ENCODE data around the gene KLF11.
"Not testable (repeated sequence)": the region's sequence is repeated elsewhere in the genome, so short reads cannot be mapped to it uniquely, and the experiment has no call there.

The KLF11 gene

DNA sequence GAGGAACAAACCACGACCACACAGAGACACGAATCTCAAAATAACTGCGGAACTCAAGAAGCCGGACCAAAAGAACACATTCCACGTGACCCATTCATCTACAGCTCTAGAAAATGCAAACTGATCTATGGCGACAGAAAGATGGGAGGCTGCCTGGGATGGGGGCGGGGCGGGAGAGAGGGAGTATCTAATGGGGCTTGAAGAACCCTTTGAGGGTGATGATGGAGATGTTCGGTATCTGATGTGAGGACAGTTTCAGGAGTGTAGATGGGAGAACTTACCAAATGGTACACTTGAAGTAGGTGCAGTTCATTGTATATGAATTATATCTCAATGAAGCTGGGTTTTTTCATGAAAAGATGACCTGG lies 34.6 kb upstream of the KLF11 start:
- no peak for DNase-seq (ENCODE audit: low read depth, low spot score)
- no peak overlapping the region for H3K27ac ChIP-seq

DNA sequence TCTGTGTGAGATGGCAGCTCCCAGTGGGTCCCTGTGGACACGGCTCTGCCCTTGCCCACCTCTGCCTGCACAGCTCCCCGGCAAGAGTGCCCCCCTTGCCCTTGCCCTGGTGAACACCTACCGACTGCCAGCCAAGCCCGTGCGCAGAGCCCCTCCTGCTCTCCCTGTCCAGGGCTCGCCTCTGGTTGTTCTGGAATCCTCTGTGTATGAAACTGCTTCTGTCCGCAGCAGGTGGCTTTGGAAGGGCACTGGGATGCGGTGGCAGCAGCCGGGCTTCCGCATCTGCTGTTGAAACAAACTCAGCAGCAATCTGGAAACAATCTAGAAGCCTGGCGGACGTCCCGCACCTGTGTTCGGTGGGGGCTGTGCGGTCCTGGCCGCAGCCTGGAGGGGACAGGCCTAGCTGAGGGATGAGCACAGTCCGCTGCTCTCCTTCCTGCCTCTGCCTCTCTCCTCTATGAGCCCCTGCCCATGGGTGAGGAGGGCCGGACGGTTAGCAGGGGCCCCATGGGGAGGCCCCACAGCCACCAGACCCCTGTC lies 34.0 kb upstream of the KLF11 start:
- no peak for DNase-seq (ENCODE audit: low read depth, low spot score)
- H3K27ac ChIP-seq: no peak overlapping the region

DNA sequence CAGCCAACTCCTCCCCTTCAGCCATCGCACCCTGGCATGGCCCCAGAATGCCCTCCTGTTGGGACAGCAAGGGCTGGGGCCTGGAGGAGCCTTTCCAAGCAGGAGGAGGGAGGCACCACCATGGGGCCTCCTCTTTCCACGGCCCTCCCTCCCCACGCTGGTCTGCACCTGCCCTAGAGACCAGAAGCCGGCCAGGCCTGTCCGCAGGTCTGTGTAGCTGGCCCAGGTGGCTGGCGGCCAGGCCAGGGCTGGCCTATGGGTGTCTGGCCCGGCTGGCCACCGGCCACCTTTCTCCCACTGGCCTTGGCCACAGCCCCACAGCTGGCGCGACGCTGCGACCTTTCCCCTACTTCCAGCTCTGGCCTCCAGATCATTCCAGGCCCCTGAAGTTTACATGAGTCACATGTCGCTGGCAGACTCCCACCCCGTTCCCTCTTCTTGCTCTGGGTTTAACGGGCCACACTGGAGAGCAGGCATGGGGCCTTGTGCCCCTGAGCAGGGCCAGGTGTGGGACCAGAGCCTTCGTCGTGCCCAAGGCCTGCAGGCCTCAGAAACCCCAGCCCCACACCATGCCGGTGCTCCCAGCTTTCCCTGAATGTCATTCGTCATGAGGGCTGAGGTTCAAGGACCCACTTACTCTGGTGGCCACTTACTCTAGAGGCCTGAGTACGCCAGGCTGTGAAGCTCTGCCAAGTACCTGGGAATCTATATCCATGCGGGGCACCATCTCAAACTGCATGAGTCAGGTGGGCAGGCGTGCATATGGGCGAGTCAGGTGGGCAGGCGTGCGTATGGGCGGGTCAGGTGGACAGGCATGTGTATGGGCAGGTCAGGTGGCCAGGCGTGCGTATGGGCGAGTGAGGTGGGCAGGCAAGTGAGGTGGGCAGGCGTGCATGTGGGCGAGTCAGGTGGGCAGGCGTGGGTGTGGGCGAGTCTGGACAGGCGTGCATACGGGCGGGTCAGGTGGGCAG lies 33.3 kb upstream of the KLF11 start:
- no peak overlapping the region for H3K27ac ChIP-seq
- DNase-seq (ENCODE audit: low read depth, low spot score): no peak

DNA sequence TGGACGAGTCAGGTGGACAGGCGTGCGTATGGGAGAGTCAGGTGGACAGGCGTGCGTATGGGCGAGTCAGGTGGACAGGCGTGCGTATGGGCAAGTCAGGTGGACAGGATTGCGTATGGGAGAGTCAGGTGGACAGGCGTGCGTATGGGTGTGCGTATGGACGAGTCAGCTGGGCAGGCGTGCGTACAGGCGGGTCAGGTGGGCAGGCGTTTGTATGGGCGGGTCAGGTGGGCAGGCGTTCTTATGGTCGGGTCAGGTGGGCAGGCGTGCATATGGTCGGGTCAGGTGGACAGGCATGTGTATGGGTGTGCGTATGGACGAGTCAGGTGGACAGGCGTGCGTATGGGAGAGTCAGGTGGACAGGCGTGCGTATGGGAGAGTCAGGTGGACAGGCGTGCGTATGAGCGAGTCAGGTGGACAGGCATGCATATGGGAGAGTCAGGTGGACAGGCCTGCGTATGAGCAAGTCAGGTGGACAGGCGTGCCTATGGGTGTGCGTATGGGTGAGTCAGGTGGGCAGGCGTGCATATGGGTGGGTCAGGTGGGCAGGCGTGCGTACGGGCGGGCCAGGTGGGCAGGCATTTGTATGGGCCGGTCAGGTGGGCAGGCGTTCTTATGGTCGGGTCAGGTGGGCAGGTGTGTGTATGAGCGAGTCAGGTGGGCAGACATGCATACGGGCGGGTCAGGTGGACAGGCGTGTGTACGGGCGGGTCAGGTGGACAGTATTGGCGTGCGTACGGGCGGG lies 32.3 kb upstream of the KLF11 start:
- not testable (repeated sequence) for DNase-seq (ENCODE audit: low read depth, low spot score); H3K27ac ChIP-seq

DNA sequence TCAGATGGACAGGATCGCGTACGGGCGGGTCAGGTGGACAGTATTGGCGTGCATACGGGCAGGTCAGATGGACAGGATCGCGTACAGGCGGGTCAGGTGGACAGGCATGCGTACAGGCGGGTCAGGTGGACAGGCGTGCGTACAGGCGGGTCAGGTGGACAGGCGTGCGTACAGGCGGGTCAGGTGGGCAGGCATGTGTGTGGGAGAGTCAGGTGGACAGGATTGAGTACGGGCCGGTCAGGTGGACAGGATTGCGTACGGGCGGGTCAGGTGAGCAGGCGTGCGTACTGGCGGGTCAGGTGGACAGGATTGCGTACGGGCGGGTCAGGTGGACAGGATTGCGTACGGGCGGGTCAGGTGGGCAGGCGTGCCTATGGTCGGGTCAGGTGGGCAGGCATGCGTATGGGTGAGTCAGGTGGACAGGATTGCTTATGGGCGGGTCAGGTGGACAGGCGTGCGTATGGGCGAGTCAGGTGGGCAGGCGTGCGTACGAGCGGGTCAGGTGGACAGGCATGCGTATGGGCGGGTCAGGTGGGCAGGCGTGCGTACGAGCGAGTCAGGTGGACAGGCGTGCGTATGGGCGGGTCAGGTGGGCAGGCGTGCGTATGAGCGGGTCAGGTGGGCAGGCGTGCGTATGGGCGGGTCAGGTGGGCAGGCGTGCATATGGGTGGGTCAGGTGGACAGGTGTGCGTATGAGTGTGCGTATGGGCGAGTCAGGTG lies 31.6 kb upstream of the KLF11 start:
- peak overlapping the region; percentile 40 for H3K27ac ChIP-seq
- DNase-seq (ENCODE audit: low read depth, low spot score): not testable (repeated sequence)

DNA sequence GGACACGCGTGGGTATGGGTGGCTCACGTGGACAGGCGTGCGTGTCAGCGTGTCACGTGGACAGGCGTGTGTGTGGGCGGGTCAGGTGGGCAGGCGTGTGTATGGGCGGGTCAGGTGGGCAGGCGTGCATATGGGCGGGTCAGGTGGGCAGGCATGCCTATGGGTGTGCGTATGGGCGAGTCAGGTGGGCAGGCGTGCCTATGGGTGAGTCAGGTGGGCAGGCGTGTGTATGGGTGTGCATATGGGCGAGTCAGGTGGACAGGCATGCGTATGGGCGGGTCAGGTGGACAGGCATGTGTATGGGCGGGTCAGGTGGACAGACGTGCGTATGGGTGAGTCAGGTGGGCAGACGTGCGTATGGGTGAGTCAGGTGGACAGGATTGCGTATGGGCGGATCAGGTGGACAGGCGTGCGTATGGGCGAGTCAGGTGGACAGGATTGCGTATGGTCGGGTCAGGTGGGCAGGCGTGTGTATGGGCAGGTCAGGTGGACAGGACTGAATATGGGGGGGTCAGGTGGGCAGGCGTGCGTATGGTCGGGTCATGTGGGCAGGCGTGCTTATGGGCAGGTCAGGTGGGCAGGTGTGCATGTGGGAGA lies 30.9 kb upstream of the KLF11 start:
- peak; percentile 20 for DNase-seq (ENCODE audit: low read depth, low spot score)

DNA sequence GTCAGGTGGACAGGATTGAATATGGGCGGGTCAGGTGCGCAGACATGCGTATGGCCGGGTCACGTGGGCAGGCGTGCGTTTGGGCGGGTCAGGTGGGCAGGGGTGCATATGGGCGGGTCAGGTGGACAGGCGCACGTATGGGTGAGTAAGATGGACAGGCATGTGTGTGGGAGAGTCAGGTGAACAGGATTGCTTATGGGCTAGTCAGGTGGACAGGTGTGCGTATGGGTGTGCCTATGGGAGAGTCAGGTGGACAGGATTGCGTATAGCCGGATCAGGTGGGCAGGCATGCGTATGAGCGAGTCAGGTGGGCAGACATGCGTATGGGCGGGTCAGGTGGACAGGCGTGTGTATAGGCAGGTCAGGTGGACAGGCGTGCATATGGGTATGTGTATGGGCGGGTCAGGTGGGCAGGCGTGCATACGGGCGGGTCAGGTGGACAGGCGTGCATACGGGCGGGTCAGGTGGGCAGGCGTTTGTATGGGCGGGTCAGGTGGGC lies 30.3 kb upstream of the KLF11 start:
- H3K27ac ChIP-seq: peak overlapping the region; percentile 40
- DNase-seq (ENCODE audit: low read depth, low spot score): no peak

More for the DNA sequence above, 30.9 kb upstream of the KLF11 start:
- H3K27ac ChIP-seq: peak overlapping the region; percentile 40

DNA sequence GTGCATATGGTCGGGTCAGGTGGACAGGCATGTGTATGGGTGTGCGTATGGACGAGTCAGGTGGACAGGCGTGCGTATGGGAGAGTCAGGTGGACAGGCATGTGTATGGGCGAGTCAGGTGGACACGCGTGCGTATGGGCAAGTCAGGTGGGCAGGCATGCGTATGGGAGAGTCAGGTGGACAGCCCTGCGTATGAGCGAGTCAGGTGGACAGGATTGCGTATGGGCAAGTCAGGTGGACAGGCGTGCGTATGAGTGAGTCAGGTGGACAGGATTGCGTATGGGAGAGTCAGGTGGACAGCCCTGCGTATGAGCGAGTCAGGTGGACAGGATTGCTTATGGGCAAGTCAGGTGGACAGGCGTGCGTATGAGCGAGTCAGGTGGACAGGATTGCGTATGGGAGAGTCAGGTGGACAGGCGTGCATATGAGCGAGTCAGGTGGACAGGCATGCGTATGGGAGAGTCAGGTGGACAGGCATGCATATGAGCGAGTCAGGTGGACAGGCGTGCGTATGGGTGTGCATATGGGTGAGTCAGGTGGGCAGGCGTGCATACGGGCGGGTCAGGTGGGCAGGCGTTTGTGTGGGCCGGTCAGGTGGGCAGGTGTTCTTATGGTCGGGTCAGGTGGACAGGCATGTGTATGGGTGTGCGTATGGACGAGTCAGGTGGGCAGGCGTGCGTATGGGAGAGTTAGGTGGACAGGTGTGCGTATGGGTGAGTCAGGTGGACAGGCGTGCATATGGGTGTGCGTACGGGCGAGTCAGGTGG lies 29.5 kb upstream of the KLF11 start:
- not testable (repeated sequence) for DNase-seq (ENCODE audit: low read depth, low spot score)
- peak overlapping the region; percentile 60 for H3K27ac ChIP-seq

DNA sequence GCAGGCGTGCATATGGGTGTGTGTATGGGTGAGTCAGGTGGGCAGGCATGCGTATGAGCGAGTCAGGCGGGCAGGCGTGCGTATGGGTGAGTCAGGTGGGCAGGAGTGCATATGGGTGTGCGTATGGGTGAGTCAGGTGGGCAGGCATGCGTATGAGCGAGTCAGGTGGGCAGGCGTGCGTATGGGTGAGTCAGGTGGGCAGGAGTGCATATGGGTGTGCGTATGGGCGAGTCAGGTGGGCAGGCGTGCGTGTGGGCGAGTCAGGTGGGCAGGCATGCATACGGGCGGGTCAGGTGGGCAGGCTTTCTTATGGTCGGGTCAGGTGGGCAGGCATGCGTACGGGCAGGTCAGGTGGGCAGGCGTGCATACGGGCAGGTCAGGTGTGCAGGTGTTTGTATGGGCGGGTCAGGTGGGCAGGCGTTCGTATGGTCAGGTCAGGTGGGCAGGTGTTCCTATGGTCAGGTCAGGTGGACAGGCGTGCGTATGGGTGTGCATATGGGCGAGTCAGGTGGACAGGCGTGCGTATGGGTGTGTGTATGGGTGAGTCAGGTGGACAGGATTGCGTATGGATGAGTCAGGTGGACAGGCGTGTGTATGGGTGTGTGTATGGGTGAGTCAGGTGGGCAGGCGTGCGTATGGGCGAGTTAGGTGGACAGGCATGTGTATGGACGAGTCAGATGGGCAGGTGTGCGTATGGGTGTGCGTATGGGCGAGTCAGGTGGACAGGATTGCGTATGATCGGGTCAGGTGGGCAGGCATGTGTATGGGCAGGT lies 28.7 kb upstream of the KLF11 start:
- H3K27ac ChIP-seq: peak overlapping the region; percentile 60
- peak; percentile 84 for DNase-seq (ENCODE audit: low read depth, low spot score)

DNA sequence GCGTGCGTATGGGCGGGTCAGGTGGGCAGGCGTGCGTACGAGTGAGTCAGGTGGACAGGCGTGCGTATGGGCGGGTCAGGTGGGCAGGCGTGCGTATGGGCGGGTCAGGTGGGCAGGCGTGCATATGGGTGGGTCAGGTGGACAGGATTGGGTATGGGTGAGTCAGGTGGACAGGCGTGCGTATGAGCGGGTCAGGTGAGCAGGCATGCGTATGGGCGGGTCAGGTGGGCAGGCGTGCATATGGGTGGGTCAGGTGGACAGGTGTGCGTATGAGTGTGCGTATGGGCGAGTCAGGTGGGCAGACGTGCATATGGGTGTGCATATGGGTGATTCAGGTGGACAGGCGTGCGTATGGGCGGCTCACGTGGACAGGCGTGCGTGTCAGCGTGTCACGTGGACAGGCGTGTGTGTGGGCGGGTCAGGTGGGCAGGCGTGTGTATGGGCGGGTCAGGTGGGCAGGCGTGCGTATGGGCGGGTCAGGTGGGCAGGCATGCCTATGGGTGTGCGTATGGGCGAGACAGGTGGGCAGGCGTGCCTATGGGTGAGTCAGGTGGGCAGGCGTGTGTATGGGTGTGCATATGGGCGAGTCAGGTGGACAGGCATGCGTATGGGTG lies 27.9 kb upstream of the KLF11 start:
- not testable (repeated sequence) for DNase-seq (ENCODE audit: low read depth, low spot score); H3K27ac ChIP-seq

DNA sequence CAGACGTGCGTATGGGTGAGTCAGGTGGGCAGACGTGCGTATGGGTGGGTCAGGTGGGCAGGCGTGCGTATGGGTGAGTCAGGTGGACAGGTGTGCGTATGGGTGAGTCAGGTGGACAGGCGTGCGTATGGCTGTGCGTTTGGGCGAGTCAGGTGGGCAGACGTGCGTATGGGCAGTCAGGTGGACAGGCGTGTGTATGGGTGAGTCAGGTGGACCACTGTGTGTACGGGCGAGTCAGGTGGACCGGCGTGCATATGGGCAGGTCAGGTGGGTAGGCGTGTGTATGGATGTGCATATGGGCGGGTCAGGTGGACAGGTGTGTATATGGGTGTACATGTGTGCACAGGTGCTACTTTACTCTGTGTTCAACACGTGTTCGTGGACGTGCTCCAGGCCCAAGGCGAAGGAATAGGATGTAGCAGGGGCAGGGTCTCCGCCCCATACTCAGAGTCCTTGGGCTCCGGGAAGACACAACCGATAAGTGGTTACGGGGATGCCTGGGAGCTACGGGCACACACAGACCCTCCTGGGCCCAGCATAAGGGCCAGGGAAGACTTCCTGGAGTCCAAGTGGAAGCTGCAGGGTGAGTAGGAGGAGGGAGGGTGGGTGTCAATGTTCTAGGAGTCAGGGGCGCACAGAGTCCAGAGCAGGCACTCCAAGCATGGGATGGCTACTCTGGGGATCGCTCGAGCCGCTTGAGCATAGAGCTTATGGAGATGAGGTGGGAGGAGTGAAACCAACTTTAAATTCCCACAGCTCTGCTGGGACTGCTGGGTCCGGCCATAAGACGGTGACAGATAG lies 27.1 kb upstream of the KLF11 start:
- no peak for DNase-seq (ENCODE audit: low read depth, low spot score)
- H3K27ac ChIP-seq: no peak overlapping the region

DNA sequence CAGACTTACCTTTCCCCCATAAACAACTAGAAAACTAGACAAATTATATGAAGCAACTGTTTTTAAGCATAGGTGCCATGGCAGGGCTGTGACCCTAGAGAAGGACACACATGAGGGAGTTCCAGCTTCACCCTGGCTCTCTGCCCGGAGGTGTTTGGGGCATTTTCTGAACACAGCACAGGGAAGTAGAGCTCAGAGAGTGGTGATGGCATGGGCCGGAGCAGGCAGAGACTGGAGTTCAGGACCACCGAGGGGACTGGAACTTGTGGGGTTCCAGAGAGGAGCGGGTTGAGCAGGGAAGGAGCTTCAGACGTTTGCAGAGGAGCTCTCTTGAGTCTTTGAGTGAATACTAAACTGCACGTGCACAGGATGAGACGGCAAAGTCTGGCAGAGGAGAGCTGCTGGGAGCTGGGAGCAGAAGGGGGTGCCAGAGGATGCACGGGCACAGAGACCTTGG lies 26.5 kb upstream of the KLF11 start:
- H3K27ac ChIP-seq: no peak overlapping the region
- no peak for DNase-seq (ENCODE audit: low read depth, low spot score)

DNA sequence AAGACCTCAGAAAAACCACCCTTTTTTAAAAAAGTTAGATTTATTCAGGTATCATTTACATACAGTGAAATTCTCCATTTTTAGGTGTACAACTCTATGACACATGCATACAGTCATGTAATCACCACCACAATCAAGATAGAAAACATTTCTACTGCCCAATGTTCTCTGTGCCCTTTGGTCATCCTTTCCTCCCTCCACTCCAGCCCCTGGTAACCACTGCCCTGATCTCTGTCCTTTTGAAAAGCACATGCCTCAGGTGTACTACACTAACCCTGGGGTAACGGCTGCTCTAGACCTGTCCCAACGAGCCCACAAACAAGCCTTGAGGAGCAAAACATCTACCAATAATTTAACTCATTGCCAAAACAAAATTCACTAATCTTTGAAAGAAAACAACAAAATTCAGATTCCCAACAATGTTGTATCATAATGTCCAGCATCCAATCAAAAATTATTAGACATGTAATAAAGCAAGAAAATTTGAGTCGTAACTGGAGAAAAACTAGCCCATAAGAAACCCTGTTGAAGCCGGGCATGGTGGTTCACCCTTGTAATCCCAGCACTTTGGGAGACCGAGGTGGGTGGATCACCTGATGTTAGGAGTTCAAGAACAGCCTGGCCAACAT lies 25.9 kb upstream of the KLF11 start:
- no peak overlapping the region for H3K27ac ChIP-seq
- no peak for DNase-seq (ENCODE audit: low read depth, low spot score)

DNA sequence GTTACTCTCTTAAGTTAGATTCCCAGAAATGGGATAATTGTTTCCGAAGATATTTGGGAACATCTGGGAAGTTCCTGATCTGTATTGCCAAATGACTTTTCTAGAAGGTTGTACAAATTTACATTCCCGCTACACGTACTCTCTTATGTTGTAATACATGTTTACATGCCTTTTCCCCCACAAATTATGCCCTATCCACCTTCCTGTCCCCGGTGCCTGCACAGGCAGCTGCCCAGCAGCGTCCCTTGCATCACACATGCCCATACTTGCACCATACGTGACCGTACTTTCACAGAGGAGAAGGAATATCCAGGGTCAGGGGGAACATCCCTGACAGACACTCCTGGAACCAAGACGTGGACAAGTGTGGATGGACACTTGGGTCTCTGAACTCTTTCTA lies 24.2 kb upstream of the KLF11 start:
- no peak for DNase-seq (ENCODE audit: low read depth, low spot score)
- no peak overlapping the region for H3K27ac ChIP-seq

DNA sequence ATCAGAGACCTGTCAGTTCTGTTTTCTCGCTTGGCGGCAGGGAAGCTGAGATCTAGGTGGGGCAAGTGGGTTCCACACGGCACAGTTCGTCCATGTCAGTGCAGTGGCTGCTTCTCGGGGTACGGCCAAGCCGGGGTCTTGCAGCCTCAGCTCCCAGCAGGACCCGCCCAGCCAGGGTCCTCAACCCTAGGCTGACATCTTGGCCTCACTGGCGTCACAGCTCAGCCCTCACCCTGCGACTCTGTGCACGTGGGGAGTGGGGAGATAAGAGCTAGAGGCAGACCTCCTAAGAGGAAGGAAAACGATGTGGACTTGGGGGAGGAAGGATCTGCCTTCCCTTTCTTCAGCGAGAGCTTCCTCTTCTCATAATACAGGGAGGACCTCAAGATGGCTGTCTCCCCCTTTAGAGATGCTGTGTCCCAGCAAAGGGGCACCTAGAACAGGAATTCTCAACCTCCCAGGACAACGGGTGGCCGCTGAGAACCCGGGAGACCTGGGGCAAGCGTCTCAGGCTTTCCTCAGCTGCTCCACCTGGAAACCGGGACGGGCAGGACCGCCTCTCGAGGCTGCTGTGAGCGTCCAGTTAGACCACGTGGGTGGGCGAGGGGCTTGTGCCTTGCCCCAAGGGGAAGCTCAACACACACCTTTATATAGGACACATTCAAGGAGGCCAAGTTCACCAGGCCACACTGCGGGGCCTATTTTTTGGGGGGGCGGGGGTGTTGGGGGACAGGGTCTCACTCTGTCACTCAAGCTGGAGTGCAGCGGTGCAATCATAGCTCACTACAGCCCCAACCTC lies 23.5 kb upstream of the KLF11 start:
- no peak overlapping the region for H3K27ac ChIP-seq
- no peak for DNase-seq (ENCODE audit: low read depth, low spot score)

DNA sequence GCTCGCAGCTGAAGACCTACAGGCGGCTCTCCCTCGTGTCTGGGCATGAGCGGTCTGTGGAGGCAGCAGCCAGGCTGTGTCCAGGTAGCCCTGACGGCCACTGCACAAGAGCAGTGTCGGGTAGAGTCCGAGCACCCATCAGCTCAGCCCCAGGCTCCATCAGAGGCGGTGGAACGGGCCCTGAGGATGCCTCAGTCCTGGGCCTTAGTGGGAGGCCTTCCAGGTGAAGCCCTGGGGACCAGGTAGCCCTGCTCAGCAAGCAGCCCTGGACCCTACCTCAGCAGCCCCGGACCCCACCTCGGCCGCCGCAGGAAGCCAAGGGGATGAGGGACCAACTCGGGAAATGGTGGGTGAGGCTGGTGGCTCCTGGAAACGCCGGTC lies 21.3 kb upstream of the KLF11 start:
- no peak for DNase-seq (ENCODE audit: low read depth, low spot score)
- no peak overlapping the region for H3K27ac ChIP-seq
